K562 (cell line): Measurements from ENCODE around the gene SIGLEC11. TPM values are rescaled to one million over a fixed set of nuclear protein-coding genes. Genes with fewer than 3 reads are reported as not detected.

ENCODE experiments used
- BMI1 ChIP-seq: fragments of 150-350 bp; IDR thresholded peaks from 2 replicates; pipeline ENCODE4 v1.6.1; 2014; ENCODE audit warnings: low read length
- CEBPB ChIP-seq: fragments of 450-650 bp; IDR thresholded peaks from 2 replicates; pipeline ENCODE4 v1.6.1; 2016; ENCODE audit warnings: missing genetic modification characterization, missing compliant biosample characterization
- CREM ChIP-seq: IDR thresholded peaks from 2 replicates; pipeline ENCODE4 v1.6.1; 2014; ENCODE audit warnings: antibody characterized with exemption, low read depth
- E2F4 ChIP-seq: sonication (generic); formaldehyde crosslinking; IDR thresholded peaks from 2 replicates; pipeline ENCODE4 v1.8.0; 2022; ENCODE audit warnings: mild to moderate bottlenecking, low read depth, missing genetic modification reagents
- HBP1 ChIP-seq: fragments of 450-650 bp; formaldehyde crosslinking; IDR thresholded peaks from 2 replicates; pipeline ENCODE4 v1.4.0; 2022; ENCODE audit warnings: missing genetic modification characterization
- HCFC1 ChIP-seq: IDR thresholded peaks from 2 replicates; pipeline ENCODE4 v1.6.1; 2012; ENCODE audit warnings: low read depth, low read length, improper control_type of control experiment
- HMGN3 ChIP-seq: IDR thresholded peaks from 2 replicates; pipeline ENCODE4 v1.6.1; 2011; ENCODE audit warnings: borderline replicate concordance, low read depth, mild to moderate bottlenecking, mixed read lengths, low read length; ENCODE audit not compliant: insufficient read length; ENCODE audit errors: extremely low read depth
- HNRNPL ChIP-seq: fragments of 200-400 bp; formaldehyde crosslinking; IDR thresholded peaks from 2 replicates; pipeline ENCODE4 v1.6.1; 2017; ENCODE audit warnings: low read depth, mild to moderate bottlenecking, low read length
- KDM5B ChIP-seq: fragments of 200-600 bp; sonication (generic); IDR thresholded peaks from 2 replicates; pipeline ENCODE4 v1.6.1; 2012; ENCODE audit warnings: low read depth, mild to moderate bottlenecking, moderate library complexity, low read length, control low read depth, inconsistent platforms; ENCODE audit not compliant: insufficient replicate concordance
- L3MBTL2 ChIP-seq: fragments of 450-650 bp; IDR thresholded peaks from 2 replicates; pipeline ENCODE4 v1.6.1; 2016; ENCODE audit warnings: mild to moderate bottlenecking, moderate library complexity
- MAX ChIP-seq: sonication (generic); formaldehyde crosslinking; IDR thresholded peaks from 2 replicates; pipeline ENCODE4 v1.9.0; 2022; ENCODE audit warnings: mild to moderate bottlenecking, missing genetic modification reagents
- MTF1 ChIP-seq: fragments of 250-450 bp; sonication (Bioruptor Pico); IDR thresholded peaks from 2 replicates; pipeline ENCODE4 v1.9.0; 2021; ENCODE audit warnings: moderate library complexity, mild to moderate bottlenecking, inconsistent platforms, borderline replicate concordance
- PRPF4 ChIP-seq: fragments of 200-400 bp; formaldehyde crosslinking; IDR thresholded peaks from one replicate; pipeline ENCODE4 v1.6.1; 2017; ENCODE audit warnings: low read length, low read depth, mild to moderate bottlenecking; ENCODE audit not compliant: insufficient read depth, poor library complexity, severe bottlenecking
- RHOXF2B ChIP-seq: fragments of 250-450 bp; sonication (Bioruptor Pico); conservative IDR thresholded peaks from 2 replicates; pipeline ENCODE4 v1.5.1; 2021
- SRF ChIP-seq, 2 experiments: fragments of 250-450, 450-650 bp in 1 of 2; sonication (Bioruptor Pico) in 1 of 2; sonication (generic) in 1 of 2; formaldehyde crosslinking; IDR thresholded peaks; 2 replicates each; pipeline versions ENCODE4 v1.5.0 to v1.5.1; 2020 to 2022; ENCODE audit warnings: mild to moderate bottlenecking in 1 of 2, missing genetic modification reagents in 1 of 2
- SRSF7 ChIP-seq: fragments of 200-400 bp; formaldehyde crosslinking; optimal IDR thresholded peaks from 2 replicates; pipeline ENCODE3; 2017; ENCODE audit warnings: mild to moderate bottlenecking, low read depth, low read length
- TARDBP ChIP-seq: fragments of 450-650 bp; IDR thresholded peaks from 2 replicates; pipeline ENCODE4 v1.6.1; 2016
- ZNF274 ChIP-seq: IDR thresholded peaks from 2 replicates; pipeline ENCODE4 v1.6.1; 2011; ENCODE audit warnings: low read depth, mild to moderate bottlenecking, low read length, moderate library complexity, borderline replicate concordance
- ZSCAN32 ChIP-seq: fragments of 450-650 bp; formaldehyde crosslinking; IDR thresholded peaks from 2 replicates; pipeline ENCODE4 v1.4.0; 2020; ENCODE audit warnings: mild to moderate bottlenecking, moderate library complexity
- polyA plus RNA-seq, 8 experiments: library from polyadenylated mRNA; depleted of rRNA in 4 of 8; stranded (reverse) in 5 of 8; unstranded in 3 of 8; fragments of >200 nt; fragmentation: Nextera tagmentation in 2 of 8; fragmentation: Illumina TruSeq in 1 of 8; extraction: Ambion mirVana in 2 of 8; extraction: Trizol in 1 of 8; gene quantifications; 2 replicates each; pipeline versions ENCODE4 v1.2.1 to v1.2.3, GENCODE V29; 2011 to 2014; ENCODE audit warnings: inconsistent platforms in 1 of 8, missing spikeins in 1 of 8
- total RNA-seq, 7 experiments: library from RNA; depleted of rRNA in 6 of 7; stranded (reverse); fragments of >200 nt in 6 of 7; fragmentation: Illumina TruSeq in 2 of 7; extraction: Trizol in 2 of 7; gene quantifications; 2 replicates each; pipeline versions ENCODE4 v1.2.1 to v1.2.3, GENCODE V29; 2011 to 2021; ENCODE audit warnings: low replicate concordance in 1 of 7
- TF ChIP-seq, protein P1 (sequence below): fragments of 450-650 bp; IDR thresholded peaks from 2 replicates; pipeline ENCODE4 v1.6.1; 2016; ENCODE audit warnings: antibody characterized with exemption
- TF ChIP-seq, protein P2 (sequence below): fragments of 250-450 bp; sonication (Bioruptor Pico); IDR thresholded peaks from 2 replicates; pipeline ENCODE4 v1.5.0; 2020; ENCODE audit warnings: mild to moderate bottlenecking, borderline replicate concordance

SIGLEC11 gene
- total and polyA plus RNA-seq, 9 of the 15 experiments (the other 6 are each of a cell fraction or from before 2014, with no cell fraction given): not detected

DNA sequence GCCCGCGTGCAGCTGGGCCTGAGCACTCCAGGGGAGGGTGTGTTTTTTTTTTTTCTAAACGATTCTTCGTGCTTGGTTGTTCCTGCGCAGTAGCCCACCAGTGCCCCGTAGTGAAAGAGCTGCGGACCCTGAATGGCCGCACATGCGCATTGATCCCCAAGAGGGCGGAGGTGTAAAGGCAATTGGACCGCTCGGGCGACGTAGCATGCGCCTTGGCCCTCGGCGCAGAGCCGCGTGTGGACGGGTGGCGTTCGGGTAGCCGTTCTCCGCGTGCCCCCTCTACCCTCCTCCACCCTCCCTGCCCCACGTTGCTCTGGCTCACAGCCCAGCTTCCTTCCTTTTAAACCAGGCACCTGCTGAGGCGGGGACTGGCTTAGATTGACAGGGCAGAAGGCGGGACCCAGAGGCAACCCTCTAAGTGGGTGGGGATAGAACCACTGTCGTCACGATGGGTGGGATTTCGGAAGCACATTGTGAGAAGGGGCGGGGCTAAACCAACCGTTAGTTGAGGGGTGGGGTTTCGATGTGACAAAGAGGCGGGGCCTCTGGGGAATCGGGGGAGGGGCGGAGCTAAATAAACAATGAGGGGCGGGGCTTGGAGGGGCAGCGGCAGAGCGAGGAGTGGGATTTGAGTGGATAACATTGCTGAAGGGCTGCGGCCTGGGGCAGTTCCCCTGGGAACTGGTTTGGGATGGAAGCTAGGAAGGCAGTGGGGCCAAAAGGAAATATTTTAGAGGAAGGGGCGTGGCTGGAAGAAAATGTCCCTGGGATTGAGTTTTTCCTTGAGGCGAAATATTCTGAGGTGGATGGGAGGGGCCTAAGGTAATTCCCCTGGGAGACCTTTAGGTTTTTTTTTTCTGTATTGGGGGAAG, 31.1 kb downstream of the SIGLEC11 start (continued):
- TF ChIP-seq, protein P1, sequence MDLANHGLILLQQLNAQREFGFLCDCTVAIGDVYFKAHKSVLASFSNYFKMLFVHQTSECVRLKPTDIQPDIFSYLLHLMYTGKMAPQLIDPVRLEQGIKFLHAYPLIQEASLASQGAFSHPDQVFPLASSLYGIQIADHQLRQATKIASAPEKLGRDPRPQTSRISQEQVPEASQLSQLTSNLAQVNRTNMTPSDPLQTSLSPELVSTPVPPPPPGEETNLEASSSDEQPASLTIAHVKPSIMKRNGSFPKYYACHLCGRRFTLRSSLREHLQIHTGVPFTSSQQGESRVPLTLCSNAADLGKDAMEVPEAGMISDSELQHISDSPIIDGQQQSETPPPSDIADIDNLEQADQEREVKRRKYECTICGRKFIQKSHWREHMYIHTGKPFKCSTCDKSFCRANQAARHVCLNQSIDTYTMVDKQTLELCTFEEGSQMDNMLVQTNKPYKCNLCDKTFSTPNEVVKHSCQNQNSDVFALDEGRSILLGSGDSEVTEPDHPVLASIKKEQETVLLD: no peak; the same call in none of the 2 replicates
- TF ChIP-seq MAX (CRISPR knock-in tag) (peak; percentile 97), HBP1 (peak; percentile 17; the same call in 1 of the 2 replicates), PRPF4 (peak; percentile 38), L3MBTL2 (peak; percentile 69; the same call in 1 of the 2 replicates), RHOXF2B (CRISPR knock-in tag) (no peak), HMGN3 (no peak), HNRNPL (no peak), HCFC1 (no peak), E2F4 (CRISPR knock-in tag) (0 out of 2 replicates have a peak, but pooled peaks have one; percentile 55), CEBPB (tag) (no peak), MTF1 (CRISPR knock-in tag) (0 out of 2 replicates have a peak, but pooled peaks have one; percentile 16), CREM (peak; percentile 75), SRSF7 (no peak), ZNF274 (no peak), BMI1 (no peak), TARDBP (no peak), KDM5B (peak; percentile 91), SRF (CRISPR knock-in tag; IDR thresholded peaks at IDR 0.05) (peak in 1 of 2 experiments; percentile 51; a peak in 1 of 4 replicates), ZSCAN32 (CRISPR knock-in tag) (0 out of 2 replicates have a peak, but pooled peaks have one; percentile 43)
- TF ChIP-seq, protein P2, sequence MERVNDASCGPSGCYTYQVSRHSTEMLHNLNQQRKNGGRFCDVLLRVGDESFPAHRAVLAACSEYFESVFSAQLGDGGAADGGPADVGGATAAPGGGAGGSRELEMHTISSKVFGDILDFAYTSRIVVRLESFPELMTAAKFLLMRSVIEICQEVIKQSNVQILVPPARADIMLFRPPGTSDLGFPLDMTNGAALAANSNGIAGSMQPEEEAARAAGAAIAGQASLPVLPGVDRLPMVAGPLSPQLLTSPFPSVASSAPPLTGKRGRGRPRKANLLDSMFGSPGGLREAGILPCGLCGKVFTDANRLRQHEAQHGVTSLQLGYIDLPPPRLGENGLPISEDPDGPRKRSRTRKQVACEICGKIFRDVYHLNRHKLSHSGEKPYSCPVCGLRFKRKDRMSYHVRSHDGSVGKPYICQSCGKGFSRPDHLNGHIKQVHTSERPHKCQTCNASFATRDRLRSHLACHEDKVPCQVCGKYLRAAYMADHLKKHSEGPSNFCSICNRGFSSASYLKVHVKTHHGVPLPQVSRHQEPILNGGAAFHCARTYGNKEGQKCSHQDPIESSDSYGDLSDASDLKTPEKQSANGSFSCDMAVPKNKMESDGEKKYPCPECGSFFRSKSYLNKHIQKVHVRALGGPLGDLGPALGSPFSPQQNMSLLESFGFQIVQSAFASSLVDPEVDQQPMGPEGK: no peak
